Endometrial microvascular endothelial cells (primary cell): ENCODE measurements around the gene SEZ6L. TPM values are rescaled to one million over a fixed set of nuclear protein-coding genes. Genes with fewer than 3 reads are reported as not detected.

Experiments
- in situ Hi-C: cut with HindIII; loops from 2 replicates; pipeline ENCODE4 v1.10.0; 2017; ENCODE audit warnings: low sequenced_read_pairs, low pct_unique_long_range_greater_than_20kb; ENCODE audit errors: inconsistent ontology term
- total RNA-seq: library from RNA; depleted of rRNA; stranded (reverse); fragments of >200 nt; gene quantifications from one replicate; pipeline ENCODE4 v1.2.3, GENCODE V29; 2015; ENCODE audit errors: inconsistent ontology term

SEZ6L gene
- not detected for total RNA-seq

DNA sequence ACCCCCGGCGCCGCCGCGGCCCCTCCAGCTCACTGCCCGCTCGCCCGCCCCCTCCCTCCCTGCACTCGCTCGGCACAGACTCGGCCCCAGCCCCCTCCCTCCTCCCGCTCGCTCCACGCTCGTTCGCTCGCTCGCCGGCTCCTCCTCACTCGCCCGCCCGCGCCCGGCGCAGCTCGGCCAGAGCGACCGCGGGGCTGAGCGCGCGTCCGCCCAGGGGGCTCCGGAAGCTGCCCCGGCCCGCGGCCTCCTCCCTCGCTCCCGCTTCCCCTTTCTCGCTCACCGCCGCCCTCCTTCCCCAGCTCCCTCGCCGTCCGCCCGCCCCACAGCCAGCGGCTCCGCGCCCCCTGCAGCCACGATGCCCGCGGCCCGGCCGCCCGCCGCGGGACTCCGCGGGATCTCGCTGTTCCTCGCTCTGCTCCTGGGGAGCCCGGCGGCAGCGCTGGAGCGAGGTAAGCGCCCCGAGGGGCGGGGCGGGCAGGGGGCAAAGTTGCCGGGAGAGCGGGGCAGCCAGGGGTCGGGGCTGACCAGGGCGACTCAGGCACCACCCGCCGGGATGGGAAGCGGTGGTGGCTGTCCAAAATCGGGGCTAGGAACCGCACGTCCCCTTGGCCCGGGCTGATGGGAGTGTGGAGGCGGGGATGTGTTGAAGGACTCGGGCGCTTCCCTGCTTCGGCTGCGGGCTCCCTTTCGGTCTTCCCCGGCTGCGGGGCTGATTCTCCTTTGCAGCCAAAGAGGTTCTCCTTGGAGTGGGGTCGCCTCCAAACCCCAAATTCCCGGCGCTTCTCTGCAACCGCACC, at the start of gene SEZ6L:
Gene SEZ6L (plus strand): TSS at position 148 of the 797 bp plus-strand sequence. CDS start 208 bp downstream, at position 356.
- in situ Hi-C loops = no loop called here

DNA sequence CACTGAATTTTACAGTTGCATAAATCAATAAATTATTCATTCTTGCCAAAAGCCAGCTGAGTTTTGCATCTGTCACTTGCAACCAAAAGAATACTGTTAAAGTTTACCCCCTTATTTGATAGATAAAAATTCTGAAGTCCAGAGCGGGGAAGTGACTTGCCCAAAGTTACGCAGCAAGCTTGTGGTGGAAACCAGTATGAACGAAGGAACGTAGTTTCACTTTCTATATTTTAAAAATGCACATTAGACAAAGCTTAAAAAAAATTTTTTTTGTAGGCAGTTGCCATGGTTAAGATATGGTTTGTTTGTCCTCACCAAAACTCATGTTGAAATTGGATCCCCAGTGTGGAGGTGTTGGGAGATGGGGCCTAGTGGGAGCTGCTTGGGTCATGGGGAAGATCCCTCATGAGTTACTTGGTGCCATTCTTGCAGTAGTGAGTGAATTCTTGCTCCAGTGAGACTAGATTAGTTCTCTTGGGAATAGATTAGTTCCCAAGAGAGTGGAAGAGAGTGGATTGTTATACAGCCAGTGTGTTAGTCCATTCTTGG, 46.3 kb upstream of the SEZ6L start:
- in situ Hi-C loops = no loop called here

DNA sequence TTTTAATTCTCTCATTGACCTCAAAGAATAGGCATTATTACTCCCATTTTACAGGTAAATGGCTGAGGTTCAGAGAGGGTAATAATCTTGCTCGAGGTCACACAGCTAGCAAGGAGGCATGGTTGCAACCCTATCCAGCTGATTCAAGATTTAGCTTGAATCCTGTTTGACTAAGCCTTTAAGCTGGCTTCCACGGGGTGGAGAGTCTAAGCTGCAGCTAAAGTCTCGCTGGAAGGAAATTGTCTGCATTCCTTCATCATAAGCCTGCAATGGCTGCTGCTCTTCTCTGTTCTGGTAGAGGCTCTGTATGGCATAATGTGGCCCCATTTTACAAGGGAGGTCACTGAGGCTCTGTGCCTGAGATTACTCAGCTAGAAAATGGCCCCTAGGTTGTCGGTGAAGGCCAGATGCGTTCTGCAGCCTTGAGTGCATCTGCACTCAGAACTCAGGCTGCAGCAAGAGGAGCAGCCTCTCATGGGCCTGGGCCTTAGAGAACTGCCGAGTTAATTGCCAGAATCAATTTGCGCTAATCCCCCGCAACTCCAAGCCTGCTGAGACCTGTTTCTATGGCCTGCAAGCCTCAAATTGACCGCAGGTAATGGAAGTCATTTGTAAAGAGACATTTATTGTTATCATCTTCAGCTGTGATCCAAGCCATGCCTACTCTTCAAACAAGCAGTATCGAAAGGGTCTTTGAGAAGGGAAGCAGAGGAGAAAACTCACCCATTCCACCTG, 44.1 kb upstream of the SEZ6L start:
- in situ Hi-C loops = no loop called here

DNA sequence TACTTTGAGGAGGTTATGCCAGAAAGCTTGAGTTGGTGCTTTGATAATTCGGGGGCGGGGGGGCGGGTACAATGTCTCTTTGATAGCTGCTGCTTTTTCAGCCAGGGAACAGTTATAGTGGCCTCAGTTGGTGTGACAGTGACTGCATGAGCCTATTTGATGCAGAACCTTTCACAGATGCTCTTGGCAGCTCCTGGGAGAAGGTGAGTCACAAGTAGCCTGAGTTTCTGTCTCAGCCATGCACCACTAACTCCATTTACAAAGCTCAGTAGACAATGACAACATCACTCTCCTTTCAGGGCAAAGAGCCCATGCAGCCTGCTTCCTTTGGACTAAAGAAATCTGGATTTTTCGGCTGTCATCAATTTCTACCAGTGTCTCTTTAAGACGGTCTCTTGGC, 42.1 kb upstream of the SEZ6L start:
- in situ Hi-C loops = no loop called here

DNA sequence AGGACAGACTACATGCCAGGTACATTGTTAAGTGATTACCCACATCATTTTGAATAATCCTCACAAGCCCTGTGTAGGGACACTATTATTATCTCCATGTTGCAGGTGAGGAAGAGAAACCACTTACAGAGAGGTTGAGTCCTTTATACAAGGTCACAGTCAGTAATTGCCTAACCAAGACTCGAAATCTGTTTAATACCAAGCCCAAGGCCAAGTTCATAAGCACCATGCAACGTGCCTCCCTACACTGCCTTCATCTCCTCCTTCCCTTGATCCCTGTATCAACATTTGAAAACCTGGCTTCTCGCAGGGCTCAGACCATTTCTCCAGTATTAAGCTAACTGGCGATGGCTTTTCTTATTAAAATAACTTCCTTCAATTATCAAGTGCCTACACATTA, 41.7 kb upstream of the SEZ6L start:
- in situ Hi-C loops = no loop called here

DNA sequence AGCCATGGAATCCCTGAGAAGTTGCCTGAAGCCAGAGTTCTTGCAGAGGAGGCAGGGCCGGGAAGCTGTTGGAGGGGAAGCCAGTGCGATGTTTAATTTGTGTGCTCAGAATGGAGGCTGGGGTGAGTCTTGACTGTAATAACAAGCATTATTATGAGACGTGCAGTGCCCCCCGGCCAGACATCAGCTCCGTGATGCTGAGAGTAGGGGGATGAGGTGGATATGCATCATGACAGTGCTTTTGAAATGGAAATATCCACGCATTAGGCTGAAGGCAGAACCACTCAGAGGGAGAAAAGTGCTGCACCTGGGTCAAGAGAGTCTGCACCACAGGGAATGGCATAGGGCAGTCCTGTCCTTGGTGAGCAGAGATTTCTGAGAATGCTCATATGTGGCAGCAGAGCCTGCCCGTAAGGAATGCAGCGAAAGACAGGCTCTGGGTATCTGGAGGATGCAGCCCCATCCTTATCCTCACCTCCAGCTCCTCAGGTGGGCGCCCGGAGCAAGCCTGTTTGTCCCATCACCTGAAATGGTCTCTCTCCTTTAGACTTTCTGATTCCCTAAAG, 37.6 kb upstream of the SEZ6L start:
- in situ Hi-C loops = no loop called here

DNA sequence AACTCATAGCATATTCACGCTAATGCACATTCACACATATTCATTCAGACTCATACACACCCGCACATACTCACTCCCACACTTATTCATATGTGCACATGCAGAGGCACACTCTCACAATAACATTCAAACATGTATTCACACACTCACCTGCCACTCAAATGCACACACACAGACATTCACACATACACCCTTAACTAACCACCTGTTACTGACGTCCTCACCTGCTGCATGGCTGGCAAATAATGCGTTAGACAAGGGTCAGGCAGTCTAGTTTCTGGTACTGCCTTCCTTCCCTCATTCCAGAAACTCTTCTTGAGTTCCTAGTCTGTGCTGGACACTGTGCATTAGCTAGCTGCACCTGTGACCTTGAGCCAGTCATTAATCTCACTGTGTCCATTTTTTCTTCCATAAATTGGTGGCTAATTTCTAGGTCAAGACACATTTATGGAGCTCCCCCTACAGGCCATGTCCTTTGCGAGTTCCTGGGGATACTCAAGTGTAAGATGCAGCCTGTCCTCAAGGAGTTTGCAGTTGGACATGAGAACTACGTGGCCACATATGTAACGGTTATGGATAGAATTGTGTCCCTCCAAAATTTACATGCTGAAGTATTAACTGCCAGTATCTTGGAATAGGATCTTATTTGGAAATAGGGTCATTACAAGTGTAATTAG, 34.5 kb upstream of the SEZ6L start:
- in situ Hi-C loops = no loop called here

DNA sequence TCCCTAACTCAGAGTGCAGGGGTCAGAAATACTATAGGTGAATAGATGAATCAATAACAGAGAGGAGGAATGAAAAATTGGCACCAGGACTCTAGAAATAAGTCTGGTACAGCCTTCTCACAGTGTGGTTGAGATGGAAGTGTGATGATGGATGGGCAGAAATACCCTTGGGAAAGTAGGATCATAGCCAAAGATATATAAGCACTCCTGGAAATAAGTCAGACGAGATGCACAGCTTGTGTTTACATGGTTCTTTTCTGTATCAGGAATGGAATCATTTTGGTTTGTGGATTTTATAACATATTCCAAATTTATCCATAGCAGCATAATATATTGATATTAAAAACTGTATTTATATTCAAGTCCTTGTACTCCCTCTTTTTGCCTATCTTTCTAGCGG, 33.5 kb upstream of the SEZ6L start:
- in situ Hi-C loops = no loop called here

DNA sequence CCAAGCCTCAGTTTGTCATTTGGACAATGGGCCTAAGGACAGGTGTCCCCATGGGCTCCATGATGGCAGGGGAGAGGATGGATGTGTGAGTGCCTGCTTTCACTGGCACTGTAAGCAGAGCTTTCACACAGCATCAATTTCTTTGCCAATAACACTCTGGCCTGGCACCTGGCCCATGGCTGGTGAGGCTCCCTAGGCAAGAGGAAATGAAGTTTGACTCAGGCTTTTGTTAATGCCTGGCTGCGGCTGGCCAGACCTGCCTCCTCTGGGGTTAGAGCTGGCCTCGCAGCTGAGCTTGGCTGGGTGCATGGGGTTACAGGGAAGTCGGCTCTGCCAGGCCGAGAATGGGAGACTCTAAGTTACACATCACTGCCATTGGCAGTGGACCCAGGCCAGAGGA, 30.0 kb upstream of the SEZ6L start:
- in situ Hi-C loops = no loop called here

DNA sequence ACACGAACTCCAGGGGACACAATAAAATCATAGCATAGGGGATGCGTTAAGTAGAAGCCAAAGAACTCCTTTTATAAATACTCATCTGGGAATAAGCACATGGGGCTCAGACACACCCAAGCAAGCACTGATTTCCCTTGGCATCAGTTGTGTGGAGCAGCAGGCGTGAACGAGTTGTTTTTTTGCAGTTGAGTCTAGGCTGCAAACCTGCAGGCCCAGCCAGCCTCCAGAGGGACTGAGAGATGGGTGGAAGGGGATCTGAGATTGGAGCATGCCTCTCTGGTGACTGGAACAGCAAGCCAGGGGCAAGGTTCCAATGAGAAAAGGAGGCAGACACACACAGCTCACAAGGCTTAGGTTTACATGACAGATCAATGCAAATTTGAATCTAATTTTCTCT, 27.4 kb upstream of the SEZ6L start:
- in situ Hi-C loops = no loop called here

DNA sequence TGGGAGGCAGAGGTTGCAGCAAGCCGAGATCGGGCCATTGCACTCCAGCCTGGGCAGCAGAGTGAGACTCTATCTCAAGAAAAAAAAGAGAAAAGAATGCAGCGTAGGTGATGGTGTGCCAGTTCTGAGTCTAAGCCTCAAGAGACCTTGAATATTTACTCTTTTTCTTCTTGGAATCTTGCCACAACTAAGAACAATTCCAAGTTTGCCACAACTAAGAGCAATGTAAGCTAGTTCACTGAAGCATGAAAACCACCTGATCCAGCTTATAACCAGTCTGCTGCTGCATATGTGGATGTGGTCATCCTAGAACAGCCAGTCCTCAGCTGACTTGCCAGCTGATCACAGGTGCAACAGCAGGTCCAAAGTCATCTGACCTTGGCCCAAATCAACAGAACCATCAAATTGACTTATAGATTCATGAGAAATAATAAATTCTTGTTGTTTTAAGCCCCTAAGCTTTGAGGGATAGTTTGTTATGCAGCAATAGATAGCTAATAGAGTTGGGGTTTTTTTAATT, 25.4 kb upstream of the SEZ6L start:
- in situ Hi-C loops = no loop called here

DNA sequence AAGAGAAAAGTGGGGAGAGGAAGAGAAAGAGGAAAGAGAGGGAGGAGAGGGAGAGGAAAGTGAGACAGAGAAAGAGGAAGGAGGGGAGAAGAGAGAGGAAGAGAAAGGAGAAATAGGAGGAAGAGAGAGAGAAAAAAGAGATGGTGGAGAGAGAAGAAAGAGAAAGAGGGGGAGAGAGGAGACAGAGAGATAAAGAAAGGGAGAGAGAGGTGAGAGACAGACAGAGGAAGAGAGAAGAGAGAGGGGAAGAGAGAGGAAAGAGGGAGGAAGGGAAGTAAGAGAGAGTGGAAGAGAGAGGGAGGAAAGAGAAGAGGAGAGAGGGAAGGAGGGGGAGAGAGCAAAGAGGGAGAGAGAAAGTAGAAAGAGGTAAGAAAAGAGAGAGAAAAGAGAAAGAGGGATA, 9.4 kb upstream of the SEZ6L start:
- in situ Hi-C loops = no loop called here

DNA sequence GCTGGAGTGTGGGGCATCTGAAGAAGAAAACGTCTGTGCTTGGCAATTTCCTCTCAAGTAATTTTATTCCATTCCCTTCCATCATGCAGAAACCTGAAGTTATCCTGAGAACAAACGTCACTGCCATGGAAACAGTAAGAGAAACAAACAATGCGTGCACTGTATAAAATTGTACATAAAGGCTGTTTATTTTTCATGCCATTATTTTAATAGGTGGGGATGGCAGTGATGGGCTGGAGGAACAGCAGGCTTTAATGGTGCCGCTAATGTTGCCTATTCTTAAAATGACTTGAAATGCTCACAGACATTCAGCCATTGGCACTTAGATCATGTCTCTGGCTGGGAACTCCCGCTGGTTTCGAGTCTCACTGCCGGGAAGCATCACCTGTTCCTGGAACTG, 7.5 kb upstream of the SEZ6L start:
- in situ Hi-C loops = no loop called here

DNA sequence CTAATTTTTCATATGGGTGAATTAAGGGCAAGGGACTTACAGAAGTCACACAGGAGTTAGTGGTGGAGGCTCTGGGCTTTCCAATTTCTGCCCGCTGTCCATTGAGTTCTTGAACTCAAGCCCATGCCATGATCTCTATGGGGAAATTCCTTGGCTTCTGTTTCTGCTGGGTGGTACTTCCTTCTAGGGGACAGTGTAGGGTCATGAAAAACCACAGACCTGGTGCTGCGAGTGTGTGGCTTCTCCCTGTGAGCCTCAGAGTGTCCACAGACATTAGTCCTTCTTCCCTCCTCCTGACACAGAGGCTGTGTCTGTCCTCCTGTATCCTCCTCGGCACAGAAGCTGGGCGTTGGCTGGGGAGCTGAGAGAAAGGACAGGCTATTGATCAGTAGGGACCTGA, 6.3 kb upstream of the SEZ6L start:
- in situ Hi-C loops = no loop called here

DNA sequence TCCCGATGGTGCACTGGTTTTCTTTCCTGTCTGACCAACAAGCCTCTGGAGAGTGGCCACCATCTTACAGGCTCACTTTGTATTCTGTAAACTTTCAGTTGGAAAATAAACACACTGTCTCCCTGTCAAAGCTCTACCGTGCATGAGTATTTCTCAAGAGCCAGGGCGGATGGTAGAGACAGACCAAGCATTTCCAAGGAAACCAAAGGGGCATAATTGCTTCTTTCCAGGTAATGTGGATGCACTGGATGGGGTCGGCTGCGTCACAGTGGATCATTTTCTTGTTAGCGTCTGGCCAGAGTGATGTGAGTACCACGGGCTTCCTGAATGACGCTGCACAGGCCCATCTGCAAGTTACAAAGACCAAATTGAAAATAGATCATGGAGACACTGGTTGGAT, 5.1 kb upstream of the SEZ6L start:
- in situ Hi-C loops = no loop called here

DNA sequence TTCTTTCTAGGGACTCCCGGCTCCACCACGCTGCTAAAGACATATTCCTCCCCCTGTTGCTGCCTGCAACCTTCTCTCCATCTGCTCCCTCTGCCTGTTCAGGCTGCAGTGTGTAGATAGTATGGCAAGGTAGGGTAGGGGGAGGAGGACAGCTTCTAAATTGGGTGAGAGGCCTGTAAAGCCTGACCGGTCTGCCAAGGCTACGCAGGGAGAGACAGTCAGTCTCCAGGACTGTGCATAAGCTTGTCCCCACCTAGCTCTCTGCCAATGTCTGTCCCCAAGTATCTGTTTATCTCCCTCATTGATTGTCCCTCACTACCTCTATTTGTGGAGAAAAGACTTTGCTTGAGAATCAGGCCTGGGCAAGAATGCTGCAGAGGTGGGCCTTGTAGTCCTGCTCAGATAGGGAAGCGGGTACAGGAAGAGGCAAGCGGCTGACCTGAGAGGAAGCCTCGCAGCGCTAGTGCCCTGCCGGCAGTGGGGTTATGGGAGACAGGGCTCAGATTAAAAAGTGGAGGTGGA, 871 bp upstream of the SEZ6L start:
- in situ Hi-C loops = no loop called here

DNA sequence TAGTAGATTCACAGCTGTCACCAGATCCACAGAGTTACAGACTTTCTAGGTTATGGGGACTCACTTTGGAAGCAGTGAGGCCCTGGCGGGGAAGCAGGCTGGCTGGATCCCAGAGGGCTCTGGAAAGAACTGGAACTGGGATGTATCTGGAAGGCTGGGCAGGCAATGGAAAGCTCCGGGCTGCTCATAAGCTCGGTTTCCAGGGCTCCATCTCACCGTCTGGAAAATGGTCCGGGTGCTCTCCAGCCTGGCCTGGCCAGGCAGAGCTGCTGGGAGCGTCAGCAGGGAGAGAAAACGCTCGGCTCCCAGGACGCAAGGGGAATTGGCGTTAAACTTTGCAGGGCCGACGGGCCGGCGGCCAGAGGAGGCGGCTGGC, 335 bp upstream of the SEZ6L start:
- in situ Hi-C loops = no loop called here

DNA sequence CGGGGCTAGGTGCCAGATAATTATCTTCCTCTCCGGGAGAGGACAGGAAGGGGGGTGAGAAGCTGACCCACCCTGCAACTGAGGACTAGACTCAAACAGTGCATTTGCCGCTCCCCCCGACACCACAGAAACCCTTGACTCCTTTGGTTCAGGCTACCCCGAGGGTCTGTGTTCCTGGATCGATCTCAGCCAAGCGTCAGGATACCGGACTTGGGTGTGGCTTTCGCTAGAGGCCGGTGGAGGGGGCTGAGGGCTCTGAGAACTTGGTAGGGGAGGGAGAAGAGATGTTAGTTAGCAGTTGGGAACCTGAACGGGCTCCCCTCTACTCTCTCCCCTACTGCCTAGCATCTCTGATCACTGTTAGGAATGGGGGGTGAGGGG, 840 bp downstream of the SEZ6L start:
- in situ Hi-C loops = no loop called here
